Measurements from ENCODE around the gene SEC14L5.

GRCh38 chr16:4976611-4977145 lies 18.5 kb downstream of the SEC14L5 start:
- no peak for TF ChIP-seq POLR2AphosphoS5 (IDR thresholded peaks at IDR 0.05; ENCODE audit: borderline replicate concordance, low read depth, low read length)
- TF ChIP-seq EZH2 (IDR thresholded peaks at IDR 0.05), result no peak

Data from SK-N-MC (cell line).